ENCODE data around the gene LMLN. TPM values are rescaled to one million over a fixed set of nuclear protein-coding genes. Genes with fewer than 3 reads are reported as not detected.
"Not testable (repeated sequence)": the region's sequence is repeated elsewhere in the genome, so short reads cannot be mapped to it uniquely, and the experiment has no call there.

The LMLN gene
- total and polyA plus RNA-seq, 9 donors = 2.3 to 4.0 (median 3.0) TPM

GRCh38 chr3:197957790-197958133, 2.3 kb upstream of the LMLN start:
- H3K4me3 ChIP-seq (ENCODE audit: low read length) = no peak overlapping the region
- WGBS (ENCODE audit: insufficient coverage) = 77% methylated on average over 5 of the region's 5 CpGs
- H3K36me3 ChIP-seq (ENCODE audit: control insufficient read depth, insufficient read depth, low read length) = peaks cover 46% of the 10 kb centered on the region
- no peaks in the 10 kb centered on the region for H3K9me3 ChIP-seq (replicated peaks; ENCODE audit: control insufficient read depth, low read depth, low read length)
- H3K4me1 ChIP-seq (ENCODE audit: control insufficient read depth, insufficient read depth, low read length) = peaks cover 12% of the 10 kb centered on the region
- DNase-seq = no peak
- H3K27ac ChIP-seq (ENCODE audit: low read length) = peak overlapping the region; percentile 30
- H3K27me3 ChIP-seq (ENCODE audit: control insufficient read depth, insufficient read depth, low read length) = no peaks in the 10 kb centered on the region

GRCh38 chr3:197958346-197958745, 1.7 kb upstream of the LMLN start:
- no peak overlapping the region for H3K4me3 ChIP-seq (ENCODE audit: low read length)
- no peak for DNase-seq
- H3K27me3 ChIP-seq (ENCODE audit: control insufficient read depth, insufficient read depth, low read length) = no peaks in the 10 kb centered on the region
- H3K9me3 ChIP-seq (replicated peaks; ENCODE audit: control insufficient read depth, low read depth, low read length) = no peaks in the 10 kb centered on the region
- no peak overlapping the region for H3K27ac ChIP-seq (ENCODE audit: low read length)
- H3K36me3 ChIP-seq (ENCODE audit: control insufficient read depth, insufficient read depth, low read length) = peaks cover 40% of the 10 kb centered on the region
- no CpG with 5 or more reads among the region's 4 CpGs for WGBS (ENCODE audit: insufficient coverage)
- peaks cover 12% of the 10 kb centered on the region for H3K4me1 ChIP-seq (ENCODE audit: control insufficient read depth, insufficient read depth, low read length)

- WGBS (ENCODE audit: insufficient coverage) = 95% methylated on average over 15 of the region's 19 CpGs
- not testable (repeated sequence) for H3K4me3 ChIP-seq (ENCODE audit: low read length); H3K9me3 ChIP-seq (replicated peaks; ENCODE audit: control insufficient read depth, low read depth, low read length); H3K27ac ChIP-seq (ENCODE audit: low read length); DNase-seq; H3K27me3 ChIP-seq (ENCODE audit: control insufficient read depth, insufficient read depth, low read length)
- Histone ChIP-seq H3K4me1 (ENCODE audit: control insufficient read depth, insufficient read depth, low read length) (peaks cover 12% of the 10 kb centered on the region), H3K36me3 (ENCODE audit: control insufficient read depth, insufficient read depth, low read length) (peaks cover 35% of the 10 kb centered on the region)
These were observed 1.2 kb upstream of the LMLN start for GRCh38 chr3:197958848-197959247.

DNA sequence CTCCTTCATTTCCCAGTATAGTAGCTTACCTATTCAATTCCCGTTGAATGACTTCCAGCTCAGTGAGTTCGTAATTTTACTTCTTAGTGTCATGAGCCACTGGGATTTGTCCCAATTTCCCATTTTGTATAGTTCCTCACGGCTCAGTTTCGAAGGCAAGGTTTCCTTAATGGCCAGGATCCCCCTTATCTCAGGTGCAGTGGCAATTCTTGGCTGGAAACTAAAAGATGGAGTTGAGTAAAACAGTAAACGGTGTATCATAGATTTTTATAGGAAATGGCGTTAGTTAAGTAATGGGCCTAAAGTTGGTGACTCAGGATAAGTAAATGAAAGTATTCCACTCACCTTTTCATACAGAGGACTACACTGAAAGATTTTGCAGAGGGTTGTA, 522 bp upstream of the LMLN start:
- WGBS (ENCODE audit: insufficient coverage) = 79% methylated on average over 2 of the region's 6 CpGs
- no peaks in the 10 kb centered on the region for H3K27me3 ChIP-seq (ENCODE audit: control insufficient read depth, insufficient read depth, low read length)
- peak; percentile 39 for DNase-seq
- H3K9me3 ChIP-seq (replicated peaks; ENCODE audit: control insufficient read depth, low read depth, low read length) = no peaks in the 10 kb centered on the region
- peaks cover 29% of the 10 kb centered on the region for H3K36me3 ChIP-seq (ENCODE audit: control insufficient read depth, insufficient read depth, low read length)
- H3K27ac ChIP-seq (ENCODE audit: low read length) = peak overlapping the region; percentile 80
- peak overlapping the region; percentile 80 for H3K4me3 ChIP-seq (ENCODE audit: low read length)
- H3K4me1 ChIP-seq (ENCODE audit: control insufficient read depth, insufficient read depth, low read length) = peaks cover 12% of the 10 kb centered on the region

- Histone ChIP-seq H3K27ac (ENCODE audit: low read length) (peak overlapping the region; percentile 83), H3K9me3 (replicated peaks; ENCODE audit: control insufficient read depth, low read depth, low read length) (no peaks in the 10 kb centered on the region), H3K4me3 (ENCODE audit: low read length) (peak overlapping the region; percentile 80), H3K27me3 (ENCODE audit: control insufficient read depth, insufficient read depth, low read length) (no peaks in the 10 kb centered on the region), H3K36me3 (ENCODE audit: control insufficient read depth, insufficient read depth, low read length) (peaks cover 14% of the 10 kb centered on the region), H3K4me1 (ENCODE audit: control insufficient read depth, insufficient read depth, low read length) (peaks cover 12% of the 10 kb centered on the region)
- DNase-seq = no peak
- WGBS (ENCODE audit: insufficient coverage) = 0% methylated on average over 15 of the region's 23 CpGs
These were observed 921 bp downstream of the LMLN start for GRCh38 chr3:197960694-197961581.

DNA sequence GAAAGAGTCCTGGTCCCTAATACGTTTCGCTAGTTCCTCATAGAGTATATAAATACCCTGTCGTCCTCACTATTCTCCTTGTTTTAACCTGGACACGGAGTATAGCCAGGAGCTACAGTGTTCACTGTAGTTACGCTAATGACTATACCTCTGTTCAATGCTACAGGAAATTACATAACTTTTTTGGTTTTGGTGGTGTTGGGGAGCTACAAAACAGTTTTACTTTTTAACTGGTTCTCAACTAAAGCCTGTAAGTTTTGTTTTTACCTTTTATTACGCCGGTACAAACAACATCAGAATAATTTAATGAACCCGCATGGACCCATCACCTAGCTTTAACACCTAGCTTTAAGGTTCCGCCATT, 1.5 kb downstream of the LMLN start:
- no peak overlapping the region for H3K4me3 ChIP-seq (ENCODE audit: low read length)
- no CpG with 5 or more reads among the region's 9 CpGs for WGBS (ENCODE audit: insufficient coverage)
- no peaks in the 10 kb centered on the region for H3K9me3 ChIP-seq (replicated peaks; ENCODE audit: control insufficient read depth, low read depth, low read length)
- H3K27me3 ChIP-seq (ENCODE audit: control insufficient read depth, insufficient read depth, low read length) = no peaks in the 10 kb centered on the region
- no peak for DNase-seq
- H3K4me1 ChIP-seq (ENCODE audit: control insufficient read depth, insufficient read depth, low read length) = peaks cover 12% of the 10 kb centered on the region
- no peak overlapping the region for H3K27ac ChIP-seq (ENCODE audit: low read length)
- H3K36me3 ChIP-seq (ENCODE audit: control insufficient read depth, insufficient read depth, low read length) = peaks cover 8% of the 10 kb centered on the region

DNA sequence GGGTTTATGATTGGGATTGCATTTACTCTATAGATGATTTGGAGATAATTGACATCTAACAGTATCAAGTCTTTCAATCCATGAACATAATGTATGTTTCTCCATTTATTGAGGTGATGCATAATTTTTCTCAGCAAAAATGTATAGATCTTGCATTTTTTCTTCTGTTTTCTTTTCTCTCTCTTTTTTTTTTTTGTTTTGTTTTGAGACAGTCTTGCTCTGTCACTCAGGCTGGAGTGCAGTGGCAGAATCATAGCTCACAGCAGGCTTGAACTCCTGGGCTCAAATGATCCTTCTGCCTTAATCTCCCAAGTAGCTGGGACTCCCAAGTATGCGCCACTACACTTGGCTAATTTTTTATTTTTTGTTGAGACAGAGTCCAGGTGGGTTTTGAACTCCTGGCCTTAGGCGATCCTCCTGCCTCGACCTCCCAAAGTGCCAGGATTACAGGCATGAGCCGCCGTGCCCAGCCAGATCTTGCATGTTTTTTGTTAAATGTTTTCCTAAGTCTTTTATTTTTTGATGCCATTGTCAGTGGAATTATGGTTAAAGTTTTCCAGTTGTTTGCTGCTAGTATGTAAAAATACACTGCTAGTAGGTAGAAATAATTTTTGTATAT, 3.1 kb downstream of the LMLN start:
- H3K4me3 ChIP-seq (ENCODE audit: low read length) = no peak overlapping the region
- peaks cover 4% of the 10 kb centered on the region for H3K9me3 ChIP-seq (replicated peaks; ENCODE audit: control insufficient read depth, low read depth, low read length)
- DNase-seq = no peak
- peaks cover 12% of the 10 kb centered on the region for H3K4me1 ChIP-seq (ENCODE audit: control insufficient read depth, insufficient read depth, low read length)
- no peaks in the 10 kb centered on the region for H3K36me3 ChIP-seq (ENCODE audit: control insufficient read depth, insufficient read depth, low read length)
- no peak overlapping the region for H3K27ac ChIP-seq (ENCODE audit: low read length)
- WGBS (ENCODE audit: insufficient coverage) = 92% methylated on average over 5 of the region's 5 CpGs
- H3K27me3 ChIP-seq (ENCODE audit: control insufficient read depth, insufficient read depth, low read length) = no peaks in the 10 kb centered on the region

GRCh38 chr3:197967337-197967989, 7.4 kb downstream of the LMLN start:
- not testable (repeated sequence) for H3K27me3 ChIP-seq (ENCODE audit: control insufficient read depth, insufficient read depth, low read length); H3K4me3 ChIP-seq (ENCODE audit: low read length); H3K27ac ChIP-seq (ENCODE audit: low read length); DNase-seq; H3K9me3 ChIP-seq (replicated peaks; ENCODE audit: control insufficient read depth, low read depth, low read length); H3K4me1 ChIP-seq (ENCODE audit: control insufficient read depth, insufficient read depth, low read length); H3K36me3 ChIP-seq (ENCODE audit: control insufficient read depth, insufficient read depth, low read length)
- 90% methylated on average over 3 of the region's 8 CpGs for WGBS (ENCODE audit: insufficient coverage)

- H3K4me3 ChIP-seq (ENCODE audit: low read length) = no peak overlapping the region
- peaks cover 8% of the 10 kb centered on the region for H3K9me3 ChIP-seq (replicated peaks; ENCODE audit: control insufficient read depth, low read depth, low read length)
- DNase-seq = no peak
These were observed 10.6 kb downstream of the LMLN start for GRCh38 chr3:197970588-197970987.

GRCh38 chr3:197974016-197974415, 14.0 kb downstream of the LMLN start:
- Histone ChIP-seq H3K4me1 (ENCODE audit: control insufficient read depth, insufficient read depth, low read length) (no peaks in the 10 kb centered on the region), H3K4me3 (ENCODE audit: low read length) (no peak overlapping the region), H3K27ac (ENCODE audit: low read length) (no peak overlapping the region), H3K36me3 (ENCODE audit: control insufficient read depth, insufficient read depth, low read length) (no peaks in the 10 kb centered on the region), H3K9me3 (replicated peaks; ENCODE audit: control insufficient read depth, low read depth, low read length) (peaks cover 3% of the 10 kb centered on the region), H3K27me3 (ENCODE audit: control insufficient read depth, insufficient read depth, low read length) (no peaks in the 10 kb centered on the region)
- no peak for DNase-seq
- WGBS (ENCODE audit: insufficient coverage) = no CpG with 5 or more reads among the region's 1 CpG

More at GRCh38 chr3:197970588-197970987, 10.6 kb downstream of the LMLN start:
- no peak overlapping the region for H3K27ac ChIP-seq (ENCODE audit: low read length)
- H3K27me3 ChIP-seq (ENCODE audit: control insufficient read depth, insufficient read depth, low read length) = no peaks in the 10 kb centered on the region
- H3K4me1 ChIP-seq (ENCODE audit: control insufficient read depth, insufficient read depth, low read length) = no peaks in the 10 kb centered on the region
- no CpG with 5 or more reads among the region's 3 CpGs for WGBS (ENCODE audit: insufficient coverage)
- H3K36me3 ChIP-seq (ENCODE audit: control insufficient read depth, insufficient read depth, low read length) = no peaks in the 10 kb centered on the region
